HG02884 (cell line): ENCODE measurements around the gene TMEM109.
A peak's percentile ranks its signal among the peaks of the same experiment; 100 is the strongest.
"Not testable (repeated sequence)": the region's sequence is repeated elsewhere in the genome, so short reads cannot be mapped to it uniquely, and the experiment has no call there.

Source experiments
- ATAC-seq: cut with Tn5 transposase; IDR thresholded peaks from one replicate; pipeline ENCODE4 v1.9.1; 2021; ENCODE audit warnings: mild to moderate bottlenecking, moderate library complexity; ENCODE audit not compliant: unreplicated experiment

Gene TMEM109

GRCh38 chr11:60909680-60910280, 4.2 kb upstream of the TMEM109 start:
- ATAC-seq, result not testable (repeated sequence)

- ATAC-seq, result peak; percentile 35
Measured at GRCh38 chr11:60910281-60910687, 3.7 kb upstream of the TMEM109 start.

DNA sequence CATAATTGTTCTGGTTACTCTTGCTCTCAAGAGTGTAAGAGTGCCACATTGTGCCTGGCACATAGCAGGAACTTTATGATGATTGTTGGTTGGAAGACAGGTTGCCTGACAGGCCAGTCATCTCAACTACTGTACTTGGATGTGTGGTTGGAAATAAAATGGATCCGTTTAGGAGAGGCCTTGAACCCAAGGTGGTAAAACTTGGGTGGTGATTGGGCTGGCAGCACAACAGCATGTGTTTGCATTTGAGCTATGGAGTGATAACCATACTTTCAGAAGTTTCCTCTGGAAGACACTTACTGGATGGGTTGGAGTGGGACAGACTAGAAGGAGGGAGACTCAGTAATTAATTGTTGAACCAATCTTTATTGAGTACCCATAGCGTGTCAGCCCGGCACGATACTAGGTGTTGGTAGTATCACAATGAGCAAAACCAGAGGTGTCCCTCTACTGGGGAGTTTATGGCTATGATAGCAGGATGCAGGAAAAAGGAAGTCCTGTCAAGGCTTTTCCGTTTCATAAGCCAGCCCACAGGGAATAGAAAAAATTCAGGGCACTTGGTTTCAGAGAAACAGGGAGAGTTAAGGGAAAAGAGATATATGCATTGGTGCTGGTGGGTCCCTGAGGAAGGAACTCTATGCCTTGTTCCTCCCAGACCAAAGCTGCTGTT, 3.1 kb upstream of the TMEM109 start:
- no peak for ATAC-seq

DNA sequence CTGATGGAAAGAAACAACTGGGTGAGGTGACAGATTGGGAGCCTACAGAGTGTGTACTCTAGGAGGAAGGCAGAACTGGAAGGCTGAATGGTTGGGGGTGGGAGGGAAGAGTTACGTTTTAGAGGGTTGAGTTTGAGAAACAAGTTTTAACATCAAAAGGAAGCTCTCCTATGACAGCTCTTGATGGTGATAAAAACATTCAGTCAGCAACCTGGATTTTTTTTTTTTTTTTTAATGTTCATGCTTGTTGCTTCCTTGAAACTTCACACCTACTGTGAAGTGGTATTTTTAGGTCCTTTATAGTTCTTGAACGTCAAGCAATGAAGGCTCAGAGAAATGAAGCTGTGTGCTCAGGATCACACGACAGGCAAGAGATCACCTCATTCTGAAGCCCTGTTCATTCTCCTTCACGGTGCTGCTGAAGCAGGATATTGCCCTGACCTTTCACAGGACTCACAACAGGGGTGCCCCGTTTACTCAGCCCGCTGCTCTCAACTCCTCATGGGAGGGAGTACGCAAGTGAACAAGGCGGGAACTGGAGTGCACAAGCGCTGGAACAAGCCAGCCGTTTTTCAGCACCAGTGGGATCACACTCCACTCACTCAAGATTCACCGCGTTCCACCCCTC, 1.6 kb upstream of the TMEM109 start:
- no peak for ATAC-seq

GRCh38 chr11:60912851-60913528, 968 bp upstream of the TMEM109 start:
- no peak for ATAC-seq

DNA sequence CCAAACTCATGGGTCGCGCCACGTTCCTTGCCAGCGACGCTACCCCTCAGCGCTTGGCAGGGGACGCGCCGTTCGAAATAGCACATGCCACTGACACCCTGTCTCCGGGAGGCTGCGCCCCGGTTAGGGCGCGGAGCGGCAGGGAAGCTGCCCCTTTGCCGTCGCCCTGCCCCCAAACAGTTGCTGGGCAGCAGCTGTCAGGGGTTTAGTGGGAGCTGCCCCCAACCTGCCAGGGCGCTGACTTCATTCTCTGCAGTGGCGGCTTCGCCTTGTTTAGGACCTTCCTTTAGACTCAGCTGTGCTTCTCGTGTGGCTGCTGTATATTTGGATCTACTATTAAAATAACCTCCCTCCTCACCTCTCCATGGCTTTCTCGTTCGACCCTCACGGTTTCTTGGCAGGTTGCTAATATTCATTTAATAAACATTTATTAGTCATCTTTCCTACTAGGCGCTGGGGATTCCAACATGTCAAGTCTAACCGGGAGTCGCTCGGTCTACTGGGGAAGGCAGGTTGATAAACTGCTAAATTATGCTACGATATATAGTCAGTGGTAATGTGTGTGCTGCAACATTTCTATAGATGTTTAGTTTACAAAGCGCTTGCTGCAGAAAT, 782 bp downstream of the TMEM109 start:
- ATAC-seq, result peak; percentile 0

GRCh38 chr11:60915248-60915914, 1.4 kb downstream of the TMEM109 start:
- peak; percentile 44 for ATAC-seq

DNA sequence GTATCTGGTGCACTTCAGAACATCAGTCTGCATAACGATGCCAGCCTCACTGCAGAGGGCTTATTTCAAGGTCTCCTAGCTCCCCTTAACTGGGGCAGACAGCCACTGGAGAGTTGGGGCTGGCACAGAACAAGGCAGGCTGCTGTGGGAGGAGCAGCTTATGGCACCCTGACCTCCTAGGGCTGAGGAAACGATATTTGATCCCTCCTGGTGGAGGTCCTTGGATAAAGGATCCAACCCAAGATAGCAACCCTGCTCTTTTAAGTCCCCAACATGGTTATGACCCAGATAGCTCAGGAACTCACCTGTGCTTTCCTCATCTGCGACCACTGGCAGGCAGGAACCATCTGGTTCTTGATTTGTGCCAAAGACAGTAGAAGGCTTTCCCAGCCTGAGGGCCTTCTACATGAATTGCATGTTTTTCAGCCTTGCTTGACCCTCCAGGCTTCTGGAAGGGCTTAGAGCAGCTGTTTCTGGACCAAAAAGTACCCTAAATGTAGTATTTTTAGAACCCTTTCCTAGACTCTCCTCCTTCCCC, 2.8 kb downstream of the TMEM109 start:
- ATAC-seq, result no peak

- no peak for ATAC-seq
Measured at GRCh38 chr11:60917267-60917666, 3.3 kb downstream of the TMEM109 start.

- ATAC-seq, result no peak
Measured at GRCh38 chr11:60918251-60918938, 4.4 kb downstream of the TMEM109 start.

DNA sequence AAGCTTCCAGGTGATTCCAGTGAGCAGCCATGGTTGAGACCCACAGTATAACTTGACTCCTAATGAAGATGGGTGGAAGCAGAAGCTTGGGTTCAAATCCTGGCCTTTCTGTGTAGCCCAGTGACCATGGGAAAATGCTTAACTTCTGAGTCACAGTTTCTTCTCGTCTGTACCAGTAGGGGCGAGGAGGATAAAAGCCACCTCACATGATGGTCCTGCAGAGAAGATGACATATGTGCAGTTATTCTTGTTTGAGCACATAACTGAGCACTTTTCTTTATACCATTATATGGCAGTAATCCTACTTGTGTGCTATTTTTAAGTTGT, 4.9 kb downstream of the TMEM109 start:
- no peak for ATAC-seq

DNA sequence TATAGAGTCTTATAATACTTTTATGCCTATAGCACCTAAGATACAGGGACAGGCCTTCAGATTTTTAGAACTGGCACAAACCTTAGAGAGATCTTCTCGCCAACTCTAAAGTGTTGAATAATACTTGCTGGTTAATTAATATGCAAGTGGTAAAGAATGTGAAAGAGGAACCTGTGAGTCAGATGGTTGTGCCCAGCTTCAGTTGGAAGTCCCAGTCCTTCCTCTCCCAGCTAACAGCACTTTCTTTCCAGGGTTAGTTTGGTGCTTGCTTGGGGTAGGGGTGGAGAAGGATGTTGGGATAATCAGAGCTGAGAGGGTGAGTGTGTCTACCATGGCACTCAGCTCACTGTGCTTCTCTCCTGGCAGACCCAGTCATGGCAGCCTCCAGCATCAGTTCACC, 5.4 kb downstream of the TMEM109 start:
- no peak for ATAC-seq

- ATAC-seq, result no peak
Measured at GRCh38 chr11:60919956-60920355, 6.0 kb downstream of the TMEM109 start.

- no peak for ATAC-seq
Measured at GRCh38 chr11:60921259-60921658, 7.3 kb downstream of the TMEM109 start.

- ATAC-seq, result no peak
Measured at GRCh38 chr11:60921777-60922335, 7.9 kb downstream of the TMEM109 start.

DNA sequence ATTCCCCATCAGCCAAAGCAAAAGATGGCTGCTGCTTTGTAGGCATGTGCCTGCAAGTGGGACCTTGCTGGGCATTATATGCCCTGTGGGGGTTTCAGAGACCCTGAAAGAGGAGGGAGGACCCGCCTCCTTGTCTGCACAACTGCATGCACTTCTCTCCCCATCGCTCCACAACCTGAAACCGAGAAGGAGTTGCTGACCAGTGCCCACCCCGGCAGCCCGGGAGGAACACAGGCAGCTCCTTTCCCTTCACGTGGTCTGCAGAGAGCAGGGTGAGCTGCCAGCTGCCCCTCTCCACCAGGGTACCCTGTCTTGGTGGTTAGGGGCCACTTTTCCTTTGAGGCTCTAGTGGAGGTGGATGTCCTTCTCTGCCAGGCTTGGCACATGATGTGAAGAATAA, 8.9 kb downstream of the TMEM109 start:
- no peak for ATAC-seq

DNA sequence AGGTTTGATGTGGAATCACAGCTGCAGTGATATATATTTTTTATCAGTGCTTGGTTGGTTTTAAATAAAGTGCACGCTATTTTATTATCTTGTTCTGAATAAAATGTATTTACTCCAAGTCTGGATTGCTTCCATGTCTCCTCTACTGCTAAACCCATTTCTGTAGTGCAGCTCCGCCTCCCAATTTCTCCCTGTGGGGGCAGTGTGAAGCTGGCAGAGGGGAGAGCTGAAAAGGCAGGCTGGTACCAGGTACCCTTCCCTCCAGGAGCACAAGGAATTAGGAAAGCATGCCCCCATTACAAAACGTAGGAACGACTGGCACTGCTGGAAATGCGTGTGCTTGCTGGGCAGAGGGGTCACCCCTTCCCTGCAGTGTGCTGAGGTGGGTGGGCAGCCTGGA, 9.4 kb downstream of the TMEM109 start:
- no peak for ATAC-seq

DNA sequence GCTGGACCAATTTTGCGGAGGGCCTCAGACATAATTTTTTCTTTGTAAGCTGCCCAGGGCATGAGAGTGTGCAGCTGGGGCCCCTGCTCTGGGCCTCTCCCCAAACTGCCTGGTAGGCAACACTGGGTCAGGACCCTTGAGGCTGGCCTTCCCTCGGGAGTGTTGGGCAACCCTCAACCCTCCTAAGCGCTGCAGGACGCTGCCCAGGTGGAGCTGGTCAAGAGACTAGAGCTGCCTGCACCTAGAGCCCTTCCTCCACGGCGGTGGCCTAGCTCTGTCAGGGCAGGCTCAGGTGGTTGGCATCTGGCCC, 9.8 kb downstream of the TMEM109 start:
- no peak for ATAC-seq

GRCh38 chr11:60924110-60924905, 10.3 kb downstream of the TMEM109 start, which contains the start of gene TMEM132A:
TSS of gene TMEM132A (plus strand) at chr11:60924460. CDS start at chr11:60924634, 174 bp downstream.
- ATAC-seq, result no peak
